ENCODE results near the gene G6PC3.
A peak's percentile ranks its signal among the peaks of the same experiment; 100 is the strongest.
"Not testable (repeated sequence)": the region's sequence is repeated elsewhere in the genome, so short reads cannot be mapped to it uniquely, and the experiment has no call there.

G6PC3 gene

GRCh38 chr17:44070455-44071197 is at the start of gene G6PC3:
Gene G6PC3 (plus strand): TSS chr17:44070735. CDS start chr17:44070966, 231 bp downstream.
- peak; percentile 98 to 99 for DNase-seq

GRCh38 chr17:44021227-44021626 is 49.3 kb upstream of the G6PC3 start:
- DNase-seq: not testable (repeated sequence)

GRCh38 chr17:44022246-44022645 is 48.3 kb upstream of the G6PC3 start:
- DNase-seq: no peak

- DNase-seq: no peak
These were observed 46.8 kb upstream of the G6PC3 start for GRCh38 chr17:44023545-44024270.

GRCh38 chr17:44024271-44024663 is 46.3 kb upstream of the G6PC3 start:
- no peak for DNase-seq

GRCh38 chr17:44024853-44025252 is 45.7 kb upstream of the G6PC3 start:
- DNase-seq: no peak

- DNase-seq: no peak
These were observed 40.8 kb upstream of the G6PC3 start for GRCh38 chr17:44029736-44030135.

- no peak for DNase-seq
These were observed 40.1 kb upstream of the G6PC3 start for GRCh38 chr17:44030482-44030881.

GRCh38 chr17:44033861-44034408 is 36.6 kb upstream of the G6PC3 start:
- no peak for DNase-seq

GRCh38 chr17:44034688-44035087 is 35.8 kb upstream of the G6PC3 start:
- not testable (repeated sequence) for DNase-seq

GRCh38 chr17:44037471-44037870 is 33.1 kb upstream of the G6PC3 start:
- DNase-seq: no peak

- DNase-seq: no peak
These were observed 31.9 kb upstream of the G6PC3 start for GRCh38 chr17:44038604-44039011.

GRCh38 chr17:44039829-44040635 is 30.5 kb upstream of the G6PC3 start:
- DNase-seq: no peak

GRCh38 chr17:44043272-44043696 is 27.3 kb upstream of the G6PC3 start:
- DNase-seq: no peak

- no peak for DNase-seq
These were observed 26.5 kb upstream of the G6PC3 start for GRCh38 chr17:44044071-44044470.

- no peak for DNase-seq
These were observed 25.0 kb upstream of the G6PC3 start for GRCh38 chr17:44045486-44045885.

- DNase-seq: not testable (repeated sequence)
These were observed 23.6 kb upstream of the G6PC3 start for GRCh38 chr17:44046893-44047292.

- no peak for DNase-seq
These were observed 21.1 kb upstream of the G6PC3 start for GRCh38 chr17:44049294-44050060.

- DNase-seq: no peak
These were observed 17.2 kb upstream of the G6PC3 start for GRCh38 chr17:44053125-44053872.

GRCh38 chr17:44059101-44059892 is 11.2 kb upstream of the G6PC3 start:
- DNase-seq: no peak

GRCh38 chr17:44061446-44061845 is 9.1 kb upstream of the G6PC3 start:
- DNase-seq: no peak

Data from NCI-H526 (cell line).